ENCODE measurements around the gene RPS6KB1.

Gene RPS6KB1

DNA sequence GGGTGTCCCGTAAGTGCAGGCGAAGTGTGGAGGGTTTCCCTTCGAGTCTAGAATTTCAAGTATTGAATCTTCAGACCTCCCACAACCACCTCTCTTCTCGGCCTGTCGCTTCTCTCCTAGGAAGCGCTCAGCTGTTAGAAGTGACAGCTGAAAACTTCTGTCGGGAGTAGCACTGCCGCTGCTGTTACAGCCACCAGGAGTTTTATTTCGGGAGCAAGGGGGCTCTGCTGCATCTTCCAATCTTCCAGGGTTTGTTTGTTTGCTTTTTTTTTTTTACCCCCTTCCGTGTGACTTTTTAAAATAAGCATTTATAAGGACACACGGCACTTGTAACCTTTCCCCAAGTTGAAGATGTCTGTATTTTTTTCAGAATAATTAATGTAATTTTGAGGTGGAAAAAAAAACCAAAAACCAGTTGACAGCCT lies 767 bp downstream of the RPS6KB1 start:
- peak; percentile 16 for DNase-seq (ENCODE audit: low spot score)
- TF ChIP-seq, protein P1, sequence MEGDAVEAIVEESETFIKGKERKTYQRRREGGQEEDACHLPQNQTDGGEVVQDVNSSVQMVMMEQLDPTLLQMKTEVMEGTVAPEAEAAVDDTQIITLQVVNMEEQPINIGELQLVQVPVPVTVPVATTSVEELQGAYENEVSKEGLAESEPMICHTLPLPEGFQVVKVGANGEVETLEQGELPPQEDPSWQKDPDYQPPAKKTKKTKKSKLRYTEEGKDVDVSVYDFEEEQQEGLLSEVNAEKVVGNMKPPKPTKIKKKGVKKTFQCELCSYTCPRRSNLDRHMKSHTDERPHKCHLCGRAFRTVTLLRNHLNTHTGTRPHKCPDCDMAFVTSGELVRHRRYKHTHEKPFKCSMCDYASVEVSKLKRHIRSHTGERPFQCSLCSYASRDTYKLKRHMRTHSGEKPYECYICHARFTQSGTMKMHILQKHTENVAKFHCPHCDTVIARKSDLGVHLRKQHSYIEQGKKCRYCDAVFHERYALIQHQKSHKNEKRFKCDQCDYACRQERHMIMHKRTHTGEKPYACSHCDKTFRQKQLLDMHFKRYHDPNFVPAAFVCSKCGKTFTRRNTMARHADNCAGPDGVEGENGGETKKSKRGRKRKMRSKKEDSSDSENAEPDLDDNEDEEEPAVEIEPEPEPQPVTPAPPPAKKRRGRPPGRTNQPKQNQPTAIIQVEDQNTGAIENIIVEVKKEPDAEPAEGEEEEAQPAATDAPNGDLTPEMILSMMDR (IDR thresholded peaks at IDR 0.05; ENCODE audit: extremely low read depth, missing control alignments) = no peak

DNA sequence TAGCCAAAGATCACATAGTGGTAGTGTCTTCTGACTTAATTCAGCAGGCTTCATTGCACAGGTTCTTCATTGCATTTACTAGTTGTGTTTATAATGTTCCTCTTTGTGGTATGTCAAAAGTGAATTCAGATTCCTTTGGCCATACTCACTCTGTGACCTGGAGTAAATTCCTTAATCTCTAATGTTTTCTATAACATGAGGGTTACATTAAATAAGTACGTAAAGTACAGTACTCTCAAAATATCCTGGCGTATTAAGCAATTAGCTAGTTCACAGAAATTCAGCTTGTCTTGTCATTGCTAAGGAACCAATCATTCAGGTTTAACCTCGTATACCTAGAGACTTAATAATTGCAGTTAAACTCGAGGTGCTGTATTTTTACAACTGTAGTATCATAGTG lies 4.2 kb downstream of the RPS6KB1 start:
- no peak for DNase-seq (ENCODE audit: low spot score)
- TF ChIP-seq, protein P1 (IDR thresholded peaks at IDR 0.05; ENCODE audit: extremely low read depth, missing control alignments) = no peak

DNA sequence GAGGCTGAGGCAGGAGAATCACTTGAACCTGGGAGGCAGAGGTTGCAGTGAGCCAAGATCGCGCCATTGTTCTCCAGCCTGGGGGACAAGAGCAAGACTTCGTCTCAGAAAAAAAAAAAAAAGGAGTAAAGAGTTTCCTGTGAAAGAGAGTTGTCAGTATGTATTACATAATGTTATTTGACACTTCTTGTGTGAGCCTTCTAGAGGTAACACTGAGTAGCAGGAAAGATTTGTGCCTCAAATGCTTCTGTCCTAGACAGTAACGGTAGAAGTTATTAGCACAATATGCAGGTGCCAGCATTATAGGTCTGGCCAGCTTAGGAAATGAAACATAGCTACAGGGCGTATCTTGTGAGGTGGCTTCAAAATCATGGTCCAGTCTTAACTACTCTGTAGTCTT lies 6.2 kb downstream of the RPS6KB1 start:
- no peak for DNase-seq (ENCODE audit: low spot score)
- TF ChIP-seq, protein P1 (IDR thresholded peaks at IDR 0.05; ENCODE audit: extremely low read depth, missing control alignments) = no peak

DNA sequence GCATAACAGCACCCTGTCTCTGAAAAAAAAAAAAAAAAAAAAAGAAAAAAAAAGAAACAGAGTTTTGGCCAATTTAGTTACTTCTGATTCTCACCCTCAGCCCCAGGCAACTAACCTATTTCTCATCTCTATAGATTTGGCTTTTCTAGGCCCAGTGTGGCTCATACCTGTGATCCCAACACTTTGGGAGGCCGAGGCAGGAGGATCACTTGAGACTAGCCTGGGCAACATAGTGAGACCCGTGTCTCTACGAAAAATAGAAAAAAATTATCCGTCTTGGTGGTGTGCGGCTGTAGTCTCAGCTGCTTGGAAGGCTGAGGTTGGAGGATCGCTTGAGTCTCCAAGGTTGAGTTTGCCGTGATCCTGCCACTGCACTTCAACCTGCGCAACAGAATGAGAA lies 8.7 kb downstream of the RPS6KB1 start:
- TF ChIP-seq, protein P1 (IDR thresholded peaks at IDR 0.05; ENCODE audit: extremely low read depth, missing control alignments) = no peak
- no peak for DNase-seq (ENCODE audit: low spot score)

DNA sequence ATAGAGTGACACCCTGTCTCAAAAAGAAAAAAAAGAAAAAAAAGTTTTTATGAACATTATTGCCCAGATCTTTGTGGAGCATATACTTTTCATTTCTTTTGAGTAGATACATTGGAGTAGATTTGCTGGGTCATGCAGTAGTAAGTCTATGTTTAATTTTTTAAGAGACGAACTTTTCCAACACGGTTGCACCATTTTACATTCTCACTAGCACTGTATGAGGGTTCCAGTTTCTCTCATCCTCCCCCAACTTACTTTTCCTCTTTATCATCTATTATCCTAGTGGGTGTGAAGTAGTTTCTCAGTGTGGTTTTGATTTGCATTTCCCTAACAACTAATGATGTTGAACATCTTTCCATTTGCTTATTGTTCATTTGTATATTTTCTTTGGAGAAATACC lies 10.5 kb downstream of the RPS6KB1 start:
- TF ChIP-seq, protein P1 (IDR thresholded peaks at IDR 0.05; ENCODE audit: extremely low read depth, missing control alignments) = no peak

DNA sequence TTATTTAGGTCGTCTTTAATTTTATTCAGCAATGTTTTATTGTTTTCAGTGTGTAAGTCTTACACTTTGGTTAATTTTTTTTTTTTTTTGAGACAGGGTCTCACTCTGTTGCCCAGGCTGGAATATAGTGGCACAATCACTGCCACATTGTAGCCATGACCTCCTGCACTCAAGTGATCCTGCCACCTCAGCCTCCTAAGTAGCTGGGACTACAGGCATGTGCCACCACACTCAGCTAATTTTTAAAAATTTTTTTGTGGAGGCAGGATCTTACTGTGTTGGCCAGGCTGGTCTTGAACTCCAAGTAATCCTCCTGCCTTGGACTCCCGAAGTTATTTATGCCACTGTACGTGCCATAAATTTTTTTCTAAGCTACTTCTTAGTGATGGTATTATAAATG lies 14.5 kb downstream of the RPS6KB1 start:
- DNase-seq (ENCODE audit: low spot score) = no peak
- TF ChIP-seq, protein P1 (IDR thresholded peaks at IDR 0.05; ENCODE audit: extremely low read depth, missing control alignments) = no peak

More for the DNA sequence above, 10.5 kb downstream of the RPS6KB1 start:
- DNase-seq (ENCODE audit: low spot score) = no peak

DNA sequence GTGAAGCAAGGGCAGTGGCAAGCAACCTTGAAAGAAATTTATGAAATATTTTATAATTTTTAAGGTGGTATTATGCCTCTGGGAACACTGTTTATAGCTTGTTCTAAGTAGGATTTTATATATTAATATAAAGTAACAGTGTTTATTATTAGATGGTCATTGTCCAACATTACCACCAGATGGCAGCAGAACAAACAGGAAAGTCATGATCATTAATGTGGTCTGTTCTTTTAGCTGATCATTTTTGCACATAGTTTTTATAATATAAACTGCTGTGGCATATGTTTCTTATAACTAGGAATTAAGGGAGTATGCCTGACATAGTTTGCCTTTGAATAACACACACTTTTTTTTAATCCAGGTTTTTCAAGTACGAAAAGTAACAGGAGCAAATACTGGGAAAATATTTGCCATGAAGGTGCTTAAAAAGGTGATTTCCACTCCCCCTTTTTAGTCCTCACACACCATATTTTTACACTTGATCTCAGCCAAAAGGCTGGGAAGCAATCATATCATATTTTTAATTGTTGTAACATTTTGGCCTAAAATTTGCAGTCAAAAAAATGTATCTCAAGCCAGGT lies 21.4 kb downstream of the RPS6KB1 start:
- DNase-seq (ENCODE audit: low spot score) = peak; percentile 63
- TF ChIP-seq, protein P1 (IDR thresholded peaks at IDR 0.05; ENCODE audit: extremely low read depth, missing control alignments) = peak; percentile 29

All from GM20000 (cell line).